LHCN-M2 (cell line): ENCODE results near the gene FAR2. TPM values are rescaled to one million over a fixed set of nuclear protein-coding genes. Genes with fewer than 3 reads are reported as not detected.

ENCODE experiments used
- total RNA-seq: library from RNA; depleted of rRNA; stranded (reverse); fragments of >200 nt; gene quantifications from 2 replicates; pipeline ENCODE4 v1.2.3, GENCODE V29; 2014; rRNA removed

The FAR2 gene
- total RNA-seq, 1 experiment from 2014 or later: 0.06 TPM

Other genes starting within 250 kb of the FAR2 start
- 115 and 119 TPM in 2 replicates for gene ERGIC2, start 231.9 kb downstream of the FAR2 start, total RNA-seq